Measurements from ENCODE around the gene FRAT1. TPM values are rescaled to one million over a fixed set of nuclear protein-coding genes. Genes with fewer than 3 reads are reported as not detected.
"Not testable (repeated sequence)": the region's sequence is repeated elsewhere in the genome, so short reads cannot be mapped to it uniquely, and the experiment has no call there.

FRAT1 gene
- total and polyA plus RNA-seq, 4 experiments from 2014 or later, result 9.0 to 21.8 (median 16.4) TPM

- H3K9me3 Mint-ChIP-seq, result no peaks in the 10 kb centered on the region
- POLR2A ChIA-PET (ENCODE audit: partially characterized antibody), result interaction anchor here (1.0 to 2.6 kb wide), 4 partner anchors 13 to 76 kb away, joined by 6 to 16 read pairs (median 9); partner anchors contain the start of genes ARHGAP19, FRAT1 and FRAT2
- peak overlapping the region in 2 of 7 donors; percentile 32 to 82 for H3K27ac Mint-ChIP-seq
- H3K36me3 Mint-ChIP-seq, result no peaks in the 10 kb centered on the region
- Histone ChIP-seq H3K4me1 (ENCODE audit: insufficient read depth, low read length) (peaks cover 4% of the 10 kb centered on the region), H3K9me3 (ENCODE audit: control insufficient read depth in 1 of 2, low read length in 2 of 2) (no peaks in the 10 kb centered on the region), H3K4me3 (ENCODE audit: low read length in 2 of 2) (no peak overlapping the region), H3K36me3 (ENCODE audit: insufficient read depth, low read length) (no peaks in the 10 kb centered on the region), H3K27ac (ENCODE audit: low read depth, low read length) (no peak overlapping the region), H3K27me3 (ENCODE audit: insufficient read depth, low read length) (no peaks in the 10 kb centered on the region)
- H3K4me1 Mint-ChIP-seq, result peaks cover 6 to 12% (median 9%) of the 10 kb centered on the region in 4 donors
- no peak overlapping the region for H3K4me3 Mint-ChIP-seq
- no peak for DNase-seq
- H3K27me3 Mint-ChIP-seq, result no peaks in the 10 kb centered on the region
- intact Hi-C loops (cut with micrococcal nuclease), result loop anchor here (2.0 kb wide), 6 partner anchors 42 to 274 kb away; no protein-coding TSS in a partner anchor
- CTCF ChIA-PET (ENCODE audit: partially characterized antibody), result interaction anchor here (0.6 to 3.6 kb wide), 33 partner anchors 8 to 510 kb away, joined by 3 to 103 read pairs (median 5); partner anchors contain the start of genes ARHGAP19, FRAT1, FRAT2 and RRP12
These were observed 39.8 kb upstream of the FRAT1 start for GRCh38 chr10:97279121-97279815.

GRCh38 chr10:97280783-97281182, 38.3 kb upstream of the FRAT1 start:
- CTCF ChIA-PET (ENCODE audit: partially characterized antibody), result interaction anchor here (0.6 kb wide), 1 partner anchor 9 kb away, joined by 4 read pairs; no protein-coding TSS in a partner anchor
- Mint-ChIP-seq H3K9me3 (no peaks in the 10 kb centered on the region), H3K27ac (peak overlapping the region in 3 of 7 donors; percentile 46 to 48 (median 48)), H3K27me3 (no peaks in the 10 kb centered on the region), H3K4me1 (peaks cover 6 to 12% (median 10%) of the 10 kb centered on the region in 4 donors), H3K4me3 (no peak overlapping the region), H3K36me3 (no peaks in the 10 kb centered on the region)
- H3K27me3 ChIP-seq (ENCODE audit: insufficient read depth, low read length), result no peaks in the 10 kb centered on the region
- no peaks in the 10 kb centered on the region for H3K36me3 ChIP-seq (ENCODE audit: insufficient read depth, low read length)
- peaks cover 4% of the 10 kb centered on the region for H3K4me1 ChIP-seq (ENCODE audit: insufficient read depth, low read length)
- DNase-seq, result no peak
- intact Hi-C loops (cut with micrococcal nuclease), result no loop called here
- POLR2A ChIA-PET (ENCODE audit: partially characterized antibody), result interaction anchor here (1.5 kb wide), 1 partner anchor 53 kb away, joined by 3 read pairs; no protein-coding TSS in a partner anchor
- no peaks in the 10 kb centered on the region for H3K9me3 ChIP-seq (ENCODE audit: control insufficient read depth in 1 of 2, low read length in 2 of 2)
- no peak overlapping the region for H3K4me3 ChIP-seq (ENCODE audit: low read length in 2 of 2)
- H3K27ac ChIP-seq (ENCODE audit: low read depth, low read length), result no peak overlapping the region

- H3K4me3 ChIP-seq (ENCODE audit: low read length in 2 of 2); H3K27me3 ChIP-seq (ENCODE audit: insufficient read depth, low read length); H3K36me3 ChIP-seq (ENCODE audit: insufficient read depth, low read length); H3K36me3 Mint-ChIP-seq; H3K27ac ChIP-seq (ENCODE audit: low read depth, low read length); DNase-seq; H3K9me3 ChIP-seq (ENCODE audit: control insufficient read depth in 1 of 2, low read length in 2 of 2); H3K27me3 Mint-ChIP-seq; H3K9me3 Mint-ChIP-seq: not testable (repeated sequence)
- ChIA-PET CTCF (ENCODE audit: partially characterized antibody) (interaction anchor here (1.7 to 5.5 kb wide), 2 partner anchors 11 to 29 kb away, joined by 3 to 28 read pairs; partner anchors contain the start of gene FRAT1), POLR2A (ENCODE audit: partially characterized antibody) (interaction anchor here (4.5 kb wide), 1 partner anchor 43 kb away, joined by 28 read pairs; the partner anchor contains the start of gene FRAT2)
- intact Hi-C loops (cut with micrococcal nuclease), result loop anchor here (10.0 kb wide), 1 partner anchor 845 kb away; the partner anchor contains the start of gene R3HCC1L
- Mint-ChIP-seq H3K4me3 (peak overlapping the region in 3 of 8 donors; percentile 8 to 28 (median 18)), H3K4me1 (peaks cover 8 to 25% (median 22%) of the 10 kb centered on the region in 4 donors), H3K27ac (peak overlapping the region in 1 of 7 donors; percentile 17)
- H3K4me1 ChIP-seq (ENCODE audit: insufficient read depth, low read length), result peaks cover 11% of the 10 kb centered on the region
These were observed 29.0 kb upstream of the FRAT1 start for GRCh38 chr10:97290076-97290475.

GRCh38 chr10:97290576-97291356, 28.3 kb upstream of the FRAT1 start:
- Mint-ChIP-seq H3K27ac (peak overlapping the region in 2 of 7 donors; percentile 31 to 55), H3K4me3 (peak overlapping the region; percentile 41 to 97 (median 58)), H3K4me1 (peaks cover 8 to 25% (median 21%) of the 10 kb centered on the region in 4 donors)
- peaks cover 11% of the 10 kb centered on the region for H3K4me1 ChIP-seq (ENCODE audit: insufficient read depth, low read length)
- H3K4me3 ChIP-seq (ENCODE audit: low read length in 2 of 2); H3K9me3 Mint-ChIP-seq; H3K27me3 ChIP-seq (ENCODE audit: insufficient read depth, low read length); H3K36me3 ChIP-seq (ENCODE audit: insufficient read depth, low read length); DNase-seq; H3K27ac ChIP-seq (ENCODE audit: low read depth, low read length); H3K27me3 Mint-ChIP-seq; H3K9me3 ChIP-seq (ENCODE audit: control insufficient read depth in 1 of 2, low read length in 2 of 2); H3K36me3 Mint-ChIP-seq: not testable (repeated sequence)
- CTCF ChIA-PET (ENCODE audit: partially characterized antibody), result interaction anchor here (1.2 to 5.5 kb wide), 3 partner anchors 12 to 28 kb away, joined by 3 to 28 read pairs (median 3); partner anchors contain the start of gene FRAT1
- intact Hi-C loops (cut with micrococcal nuclease), result loop anchor here (10.0 kb wide), 1 partner anchor 844 kb away; the partner anchor contains the start of gene R3HCC1L
- POLR2A ChIA-PET (ENCODE audit: partially characterized antibody), result interaction anchor here (1.7 to 4.5 kb wide), 3 partner anchors 28 to 111 kb away, joined by 5 to 42 read pairs (median 28); partner anchors contain the start of genes FRAT1, FRAT2 and RRP12

GRCh38 chr10:97291357-97292096, 27.5 kb upstream of the FRAT1 start:
- ChIA-PET POLR2A (ENCODE audit: partially characterized antibody) (interaction anchor here (0.8 to 4.5 kb wide), 7 partner anchors 13 to 350 kb away, joined by 3 to 42 read pairs (median 5); partner anchors contain the start of genes FRAT1, FRAT2 and RRP12), CTCF (ENCODE audit: partially characterized antibody) (interaction anchor here (1.2 to 5.5 kb wide), 5 partner anchors 13 to 112 kb away, joined by 3 to 28 read pairs (median 3); partner anchors contain the start of gene FRAT1)
- peaks cover 11% of the 10 kb centered on the region for H3K4me1 ChIP-seq (ENCODE audit: insufficient read depth, low read length)
- H3K27me3 Mint-ChIP-seq, result peaks cover 1 to 3% of the 10 kb centered on the region in 2 donors
- H3K4me3 Mint-ChIP-seq, result peak overlapping the region; percentile 87 to 99 (median 94)
- peaks cover 0 to 8% of the 10 kb centered on the region in 2 donors for H3K36me3 Mint-ChIP-seq
- no peak for DNase-seq
- H3K4me1 Mint-ChIP-seq, result peaks cover 8 to 25% (median 20%) of the 10 kb centered on the region in 4 donors
- peak overlapping the region; percentile 76 to 85 for H3K4me3 ChIP-seq (ENCODE audit: low read length in 2 of 2)
- peaks cover 3% of the 10 kb centered on the region for H3K36me3 ChIP-seq (ENCODE audit: insufficient read depth, low read length)
- H3K9me3 ChIP-seq (ENCODE audit: control insufficient read depth in 1 of 2, low read length in 2 of 2), result no peaks in the 10 kb centered on the region
- peaks cover 0 to 3% (median 0%) of the 10 kb centered on the region in 8 donors for H3K9me3 Mint-ChIP-seq
- H3K27ac ChIP-seq (ENCODE audit: low read depth, low read length), result peak overlapping the region; percentile 78
- intact Hi-C loops (cut with micrococcal nuclease), result loop anchor here (1.0 to 10.0 kb wide), 6 partner anchors 28 to 843 kb away; partner anchors contain the start of genes EXOSC1, FRAT1, FRAT2 and MMS19
- peak overlapping the region; percentile 84 to 97 (median 88) for H3K27ac Mint-ChIP-seq
- no peaks in the 10 kb centered on the region for H3K27me3 ChIP-seq (ENCODE audit: insufficient read depth, low read length)

All from CD4-positive, alpha-beta memory T cell (primary cell).